Measurements from ENCODE around the gene LRRTM3.

LRRTM3 gene

GRCh38 chr10:67076144-67076543 is 150.3 kb downstream of the LRRTM3 start:
- no peaks in the 10 kb centered on the region for H3K9me3 ChIP-seq
- TF ChIP-seq CTCF (IDR thresholded peaks at IDR 0.05): no peak
- H3K36me3 ChIP-seq: no peaks in the 10 kb centered on the region

DNA sequence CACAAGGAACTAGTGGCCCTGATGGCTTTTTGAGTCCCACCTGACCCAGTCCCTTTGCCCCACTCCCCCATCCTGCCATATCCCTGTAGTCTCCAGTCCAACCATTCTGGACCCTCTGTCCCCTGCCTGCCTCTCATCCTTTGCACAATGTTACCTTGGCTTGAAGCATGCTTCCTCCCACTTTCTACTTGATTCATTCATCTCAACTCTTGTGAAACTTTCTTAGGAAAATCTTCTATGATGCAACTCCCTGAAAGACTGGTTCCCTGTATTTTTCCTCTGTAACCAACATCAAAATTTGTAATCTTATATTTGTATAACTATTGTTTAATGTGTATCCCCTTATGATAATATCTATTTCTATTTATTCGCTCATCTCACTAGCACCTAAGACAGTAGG is 151.5 kb downstream of the LRRTM3 start:
- H3K27me3 ChIP-seq: no peaks in the 10 kb centered on the region
- H3K4me1 ChIP-seq (ENCODE audit: control insufficient read depth in 1 of 2, insufficient read depth in 1 of 2, low read depth in 1 of 2, low read length in 1 of 2): no peaks in the 10 kb centered on the region
- no peak for TF ChIP-seq CTCF (IDR thresholded peaks at IDR 0.05)
- no peaks in the 10 kb centered on the region for H3K9me3 ChIP-seq
- H3K4me3 ChIP-seq (ENCODE audit: low read depth in 1 of 2, low read length in 1 of 2): no peak overlapping the region
- H3K27ac ChIP-seq: no peak overlapping the region
- no peaks in the 10 kb centered on the region for H3K36me3 ChIP-seq

More at GRCh38 chr10:67076144-67076543, 150.3 kb downstream of the LRRTM3 start:
- Histone ChIP-seq H3K4me3 (ENCODE audit: low read depth in 1 of 2, low read length in 1 of 2) (no peak overlapping the region), H3K27me3 (no peaks in the 10 kb centered on the region), H3K27ac (no peak overlapping the region), H3K4me1 (ENCODE audit: control insufficient read depth in 1 of 2, insufficient read depth in 1 of 2, low read depth in 1 of 2, low read length in 1 of 2) (no peaks in the 10 kb centered on the region)

DNA sequence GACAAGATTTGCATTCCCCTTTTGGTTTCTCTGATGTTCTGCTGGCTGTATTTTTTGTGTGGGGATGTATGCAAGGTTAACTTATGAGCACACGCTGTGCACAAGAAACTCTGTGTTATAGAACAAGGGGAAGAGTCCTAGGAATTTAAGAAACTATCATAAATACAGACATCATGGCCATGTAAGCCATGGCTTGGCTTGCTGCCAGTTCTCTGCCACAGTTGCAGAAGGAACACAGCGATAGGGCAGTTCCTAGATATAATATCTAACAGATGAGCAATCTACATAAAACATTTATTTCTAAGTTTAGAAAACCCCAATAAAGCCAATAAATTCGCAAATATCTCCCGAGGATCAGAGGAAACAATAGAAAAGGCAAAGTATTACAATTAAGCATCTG is 153.3 kb downstream of the LRRTM3 start:
- Histone ChIP-seq H3K4me3 (ENCODE audit: low read depth in 1 of 2, low read length in 1 of 2) (no peak overlapping the region), H3K27ac (no peak overlapping the region), H3K27me3 (no peaks in the 10 kb centered on the region), H3K36me3 (no peaks in the 10 kb centered on the region), H3K4me1 (ENCODE audit: control insufficient read depth in 1 of 2, insufficient read depth in 1 of 2, low read depth in 1 of 2, low read length in 1 of 2) (no peaks in the 10 kb centered on the region), H3K9me3 (no peaks in the 10 kb centered on the region)
- TF ChIP-seq CTCF (IDR thresholded peaks at IDR 0.05): no peak

GRCh38 chr10:67086327-67087134 is 160.7 kb downstream of the LRRTM3 start:
- H3K4me1 ChIP-seq (ENCODE audit: control insufficient read depth in 1 of 2, insufficient read depth in 1 of 2, low read depth in 1 of 2, low read length in 1 of 2): no peaks in the 10 kb centered on the region
- no peaks in the 10 kb centered on the region for H3K27me3 ChIP-seq
- no peak overlapping the region for H3K27ac ChIP-seq
- H3K9me3 ChIP-seq: no peaks in the 10 kb centered on the region
- no peak for TF ChIP-seq CTCF (IDR thresholded peaks at IDR 0.05)
- H3K4me3 ChIP-seq (ENCODE audit: low read depth in 1 of 2, low read length in 1 of 2): no peak overlapping the region
- no peaks in the 10 kb centered on the region for H3K36me3 ChIP-seq

- no peak for TF ChIP-seq CTCF (IDR thresholded peaks at IDR 0.05)
- H3K9me3 ChIP-seq: no peaks in the 10 kb centered on the region
- no peak overlapping the region for H3K27ac ChIP-seq
- no peak overlapping the region for H3K4me3 ChIP-seq (ENCODE audit: low read depth in 1 of 2, low read length in 1 of 2)
- no peaks in the 10 kb centered on the region for H3K27me3 ChIP-seq
- no peaks in the 10 kb centered on the region for H3K4me1 ChIP-seq (ENCODE audit: control insufficient read depth in 1 of 2, insufficient read depth in 1 of 2, low read depth in 1 of 2, low read length in 1 of 2)
- no peaks in the 10 kb centered on the region for H3K36me3 ChIP-seq
Measured at GRCh38 chr10:67087135-67087425, 161.2 kb downstream of the LRRTM3 start.

All from neutrophil (primary cell).